NB4 (cell line): ENCODE data around the gene ELAPOR2.

Experiments used
- CTCF ChIP-seq: IDR thresholded peaks from one replicate; pipeline ENCODE4 v1.5.1; 2012; ENCODE audit warnings: low read depth, low read length
- MAX ChIP-seq: IDR thresholded peaks from 2 replicates; pipeline ENCODE4 v1.6.1; 2011; ENCODE audit warnings: low read depth, low read length
- MYC ChIP-seq: IDR thresholded peaks from 2 replicates; pipeline ENCODE4 v1.6.1; 2011; ENCODE audit warnings: low read depth, low read length
- POLR2A ChIP-seq: IDR thresholded peaks from 2 replicates; pipeline ENCODE4 v1.6.1; 2011; ENCODE audit warnings: mild to moderate bottlenecking; ENCODE audit not compliant: insufficient read length; ENCODE audit errors: extremely low read depth

- no peak for TF ChIP-seq CTCF
- TF ChIP-seq POLR2A: no peak
- TF ChIP-seq MAX: no peak
- TF ChIP-seq MYC: no peak
Observed at GRCh38 chr7:87032604-87033339, 26.7 kb downstream of the ELAPOR2 start.
